Esophagus (tissue), 2 donors: ENCODE measurements around the gene XYLT2. TPM values are rescaled to one million over a fixed set of nuclear protein-coding genes. Genes with fewer than 3 reads are reported as not detected.
"Not testable (repeated sequence)": the region's sequence is repeated elsewhere in the genome, so short reads cannot be mapped to it uniquely, and the experiment has no call there.

ENCODE experiments used
- H3K27ac ChIP-seq, 2 donors: one replicate each; pipeline ENCODE4 v1.5.1; 2013; ENCODE audit warnings: low read depth in 2 of 2, mild to moderate bottlenecking in 2 of 2, inconsistent platforms in 1 of 2, low read length in 1 of 2, moderate library complexity in 1 of 2
- H3K27me3 ChIP-seq, 2 donors: one replicate each; pipeline ENCODE4 v1.6.1; 2013; ENCODE audit warnings: low read length in 2 of 2, control low read depth in 1 of 2, mild to moderate bottlenecking in 1 of 2; ENCODE audit not compliant: insufficient read depth in 2 of 2, control insufficient read depth in 1 of 2
- H3K36me3 ChIP-seq, 2 donors: one replicate each; pipeline ENCODE4 v1.6.1; 2013; ENCODE audit warnings: low read length in 1 of 2; ENCODE audit not compliant: control insufficient read depth in 2 of 2, insufficient read depth in 2 of 2
- H3K4me1 ChIP-seq, 2 donors: one replicate each; pipeline ENCODE4 v1.6.1; 2013; ENCODE audit warnings: low read length in 1 of 2; ENCODE audit not compliant: control insufficient read depth in 2 of 2, insufficient read depth in 2 of 2
- H3K4me3 ChIP-seq, 2 donors: one replicate each; pipeline ENCODE4 v1.5.1; 2013; ENCODE audit warnings: low read length in 2 of 2, mild to moderate bottlenecking in 2 of 2, low read depth in 1 of 2, moderate library complexity in 1 of 2
- H3K9me3 ChIP-seq, 2 donors: one replicate each; pipeline ENCODE4 v1.6.1; 2013; ENCODE audit warnings: mild to moderate bottlenecking in 2 of 2, low read depth in 1 of 2, low read length in 1 of 2, moderate library complexity in 1 of 2; ENCODE audit not compliant: control insufficient read depth in 2 of 2, insufficient read depth in 1 of 2
- WGBS, 2 donors: extraction: QIAGEN DNeasy Blood & Tissue Kit; methylation state at CpG; one replicate each; pipeline ENCODE4 v1.1.7; 2013; 5-methylcytosine and 5-hydroxymethylcytosine counted together
- polyA plus RNA-seq, 2 donors: library from polyadenylated mRNA; stranded (reverse); fragments of 200-250 nt; gene quantifications; one replicate each; pipeline ENCODE4 v1.2.3, GENCODE V29; 2013
- donor health status: healthy with polysubstance abuse.
- donor health status: Bipolar disorder and iron deficiency.

The XYLT2 gene
- 10 to 100 TPM in 1 of 2 donors, 1 to 10 TPM in 1; 6.0 to 12.1 TPM for polyA plus RNA-seq

DNA sequence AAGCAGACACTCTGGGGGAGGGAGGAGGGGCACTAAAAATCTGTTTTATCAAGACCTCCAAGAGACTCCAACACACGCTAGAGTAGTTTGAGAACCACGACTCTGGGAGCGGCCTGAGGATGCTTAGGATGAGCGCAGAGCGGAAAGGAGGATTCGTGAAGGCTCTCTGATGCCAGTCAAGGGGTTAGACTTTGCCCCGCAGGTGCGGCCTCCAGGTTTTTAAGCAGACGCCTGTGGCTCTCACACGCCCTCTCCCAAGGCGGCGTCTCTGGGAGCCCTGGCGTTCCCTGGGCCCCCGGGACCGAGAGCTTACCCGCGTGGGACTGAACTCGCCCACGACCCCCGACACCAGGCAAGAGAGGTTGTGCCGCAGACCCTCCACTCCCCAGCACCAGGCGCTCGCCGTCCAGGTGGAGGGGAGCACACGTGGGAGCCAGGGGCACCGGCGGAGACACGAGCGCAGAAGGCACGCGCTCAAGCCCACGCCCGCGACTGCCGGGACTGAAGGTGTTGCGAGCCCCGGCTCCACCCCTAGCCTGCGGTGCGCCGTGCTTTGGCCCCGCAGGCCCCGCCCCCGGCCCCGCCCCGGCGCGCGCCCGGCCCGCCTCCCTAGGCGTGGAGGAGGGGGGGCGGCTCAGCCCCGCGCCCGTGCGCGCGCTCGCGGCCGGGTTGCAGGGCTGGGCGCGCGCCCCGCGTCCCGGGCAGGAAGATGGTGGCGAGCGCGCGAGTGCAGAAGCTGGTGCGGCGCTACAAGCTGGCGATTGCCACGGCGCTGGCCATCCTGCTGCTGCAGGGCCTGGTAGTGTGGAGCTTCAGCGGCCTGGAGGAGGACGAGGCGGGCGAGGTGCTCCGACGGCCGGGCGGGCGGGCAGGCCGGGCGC lies at the start of gene XYLT2:
Gene XYLT2 (plus strand): TSS at position 695 of the 881 bp plus-strand sequence. CDS start 15 bp downstream, at position 710.
- peak within 1 kb of the TSS; percentile 58 to 73 for H3K27ac ChIP-seq
- WGBS, 2 donors = 3% methylated on average over 78 to 87 of the region's 87 CpGs

DNA sequence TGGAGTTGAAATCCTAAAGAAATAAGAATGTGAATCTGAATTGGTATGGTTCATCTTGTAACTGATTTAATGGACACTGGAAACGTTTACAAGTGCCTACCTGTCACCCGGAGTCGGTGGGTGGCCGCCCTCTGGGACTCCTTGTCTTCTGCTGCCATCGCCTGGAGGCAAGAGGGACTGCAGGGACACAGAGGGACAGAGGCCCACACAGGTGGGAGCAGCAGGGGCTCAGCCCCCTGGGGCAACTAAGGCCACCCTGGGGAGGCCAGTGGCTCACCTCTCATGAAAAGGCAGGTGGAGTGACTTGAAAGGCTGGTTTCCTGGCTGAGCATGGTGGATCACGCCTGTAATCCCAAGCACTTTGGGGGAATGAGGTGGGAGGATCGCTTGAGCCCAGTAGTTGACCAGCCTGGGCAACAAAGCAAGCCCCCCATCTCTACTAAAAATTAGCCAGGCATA lies 48.5 kb upstream of the XYLT2 start:
- Histone ChIP-seq H3K27me3 (no peaks in the 10 kb centered on the region), H3K9me3 (no peaks in the 10 kb centered on the region), H3K27ac (no peak overlapping the region), H3K36me3 (no peaks in the 10 kb centered on the region), H3K4me1 (no peaks in the 10 kb centered on the region), H3K4me3 (no peak overlapping the region)
- WGBS, 2 donors = 17 to 21% methylated on average over 7 of the region's 7 CpGs

More for the DNA sequence above, at the start of gene XYLT2:
- Histone ChIP-seq H3K4me3 (peak within 1 kb of the TSS; percentile 69 to 90), H3K4me1 (peaks cover 5 to 9% of the 10 kb centered on the region in 2 donors), H3K27me3 (no peaks in the 10 kb centered on the region), H3K9me3 (no peaks in the 10 kb centered on the region), H3K36me3 (no peaks in the 10 kb centered on the region)

DNA sequence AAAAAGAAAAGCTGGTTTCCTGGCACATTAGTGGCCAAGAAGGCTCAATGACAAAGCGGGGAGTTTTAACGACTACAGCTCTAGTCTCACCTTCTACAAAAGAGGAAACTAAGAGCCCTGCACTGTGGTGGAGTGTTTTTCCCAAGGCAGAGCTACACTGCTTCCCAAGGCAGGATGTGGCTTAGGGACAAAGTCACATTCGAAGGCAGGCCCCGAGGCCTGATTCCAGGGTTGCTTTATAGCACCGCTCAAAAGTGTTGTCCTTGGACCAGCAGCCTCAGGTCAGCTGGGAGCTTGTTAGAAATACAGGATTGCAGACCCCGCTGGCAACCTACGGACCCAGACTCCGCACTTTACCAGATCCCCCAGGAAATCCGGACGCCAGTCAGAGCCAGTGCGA lies 47.9 kb upstream of the XYLT2 start:
- H3K9me3 ChIP-seq = no peaks in the 10 kb centered on the region
- no peaks in the 10 kb centered on the region for H3K27me3 ChIP-seq
- H3K4me1 ChIP-seq = no peaks in the 10 kb centered on the region
- H3K4me3 ChIP-seq = no peak overlapping the region
- H3K36me3 ChIP-seq = no peaks in the 10 kb centered on the region
- WGBS, 2 donors = 73 to 77% methylated on average over 11 of the region's 11 CpGs
- no peak overlapping the region for H3K27ac ChIP-seq

DNA sequence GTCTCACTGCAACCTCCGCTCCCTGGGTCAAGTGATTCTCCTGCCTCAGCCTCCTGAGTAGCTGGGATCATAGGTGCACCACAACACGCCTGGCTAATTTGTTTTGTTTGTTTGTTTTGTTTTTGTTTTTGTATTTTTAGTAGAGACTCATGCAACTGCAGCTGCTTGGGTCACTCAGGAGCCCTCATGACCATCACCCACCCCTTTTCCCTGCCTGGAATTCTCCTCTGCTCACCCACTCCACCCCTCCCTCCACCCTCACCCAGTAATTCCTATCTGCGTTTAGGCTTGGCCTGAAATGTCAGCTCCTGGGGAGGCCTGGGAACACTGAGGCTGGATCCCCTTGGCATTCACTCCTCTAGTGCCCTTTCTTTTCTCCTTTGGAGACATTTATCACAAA lies 46.1 kb upstream of the XYLT2 start:
- H3K4me3 ChIP-seq = no peak overlapping the region
- H3K27ac ChIP-seq = no peak overlapping the region
- no peaks in the 10 kb centered on the region for H3K36me3 ChIP-seq
- H3K27me3 ChIP-seq = no peaks in the 10 kb centered on the region
- peaks cover 0 to under 1% of the 10 kb centered on the region in 2 donors for H3K4me1 ChIP-seq
- 75 to 79% methylated on average over 3 of the region's 3 CpGs for WGBS, 2 donors
- no peaks in the 10 kb centered on the region for H3K9me3 ChIP-seq

DNA sequence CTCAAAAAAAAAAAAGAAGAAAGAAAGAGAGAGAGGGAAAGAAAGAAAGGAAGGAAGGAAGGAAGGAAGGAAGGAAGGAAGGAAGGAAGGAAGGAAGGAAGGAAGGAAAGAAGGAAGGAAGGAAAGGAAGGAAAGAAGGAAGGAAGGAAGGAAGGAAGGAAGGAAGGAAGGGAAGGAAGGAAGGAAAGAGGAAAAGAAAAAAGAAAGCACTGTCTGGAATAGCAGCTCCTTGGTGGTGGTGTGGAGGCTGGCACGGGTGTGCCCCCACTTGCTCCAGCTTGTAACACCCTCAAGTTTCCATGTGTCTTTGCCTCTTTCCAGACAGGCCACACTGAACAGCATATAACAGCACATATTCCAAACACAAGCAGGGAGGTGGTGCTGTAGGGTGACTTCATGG lies 45.1 kb upstream of the XYLT2 start:
- not testable (repeated sequence) for H3K27ac ChIP-seq, H3K4me1 ChIP-seq
- 32 to 58% methylated on average over 1 of the region's 1 CpG for WGBS, 2 donors

DNA sequence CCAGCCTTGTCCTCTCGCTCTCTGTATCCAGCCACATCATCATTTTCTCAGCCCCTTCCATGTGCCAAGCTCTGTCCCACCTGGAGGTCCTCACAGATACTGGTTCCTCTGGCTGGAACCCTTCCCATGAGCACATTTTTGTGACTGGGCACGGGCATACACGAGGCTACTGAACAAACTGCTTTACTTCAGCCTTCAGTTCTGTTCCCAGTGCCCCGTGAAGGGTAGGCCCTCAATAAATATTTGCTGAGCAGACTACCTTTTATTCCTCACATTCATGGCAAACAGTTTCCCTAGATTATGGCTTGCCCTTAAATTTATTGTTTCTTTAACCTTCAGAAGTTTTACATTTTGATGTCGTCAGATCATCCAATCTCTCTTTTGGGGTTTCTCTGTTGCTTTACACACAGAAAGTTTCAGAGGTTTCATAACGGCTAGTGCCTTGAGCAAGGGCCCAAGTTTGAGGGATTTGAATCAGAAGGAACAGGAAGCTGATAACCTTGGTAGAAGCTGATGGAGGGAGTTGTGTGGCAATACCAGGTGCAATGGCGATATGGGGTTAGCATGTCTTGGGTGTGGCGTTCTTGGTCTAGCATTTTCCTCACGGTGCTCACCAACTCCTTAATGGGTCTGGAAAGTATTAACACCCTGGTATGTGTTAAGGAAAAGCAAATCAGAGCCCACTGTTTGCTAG lies 43.9 kb upstream of the XYLT2 start:
- WGBS, 2 donors = 65 to 76% methylated on average over 9 of the region's 9 CpGs

More for the DNA sequence above, 45.1 kb upstream of the XYLT2 start:
- H3K27me3 ChIP-seq, H3K36me3 ChIP-seq, H3K9me3 ChIP-seq, H3K4me3 ChIP-seq: not testable (repeated sequence)

DNA sequence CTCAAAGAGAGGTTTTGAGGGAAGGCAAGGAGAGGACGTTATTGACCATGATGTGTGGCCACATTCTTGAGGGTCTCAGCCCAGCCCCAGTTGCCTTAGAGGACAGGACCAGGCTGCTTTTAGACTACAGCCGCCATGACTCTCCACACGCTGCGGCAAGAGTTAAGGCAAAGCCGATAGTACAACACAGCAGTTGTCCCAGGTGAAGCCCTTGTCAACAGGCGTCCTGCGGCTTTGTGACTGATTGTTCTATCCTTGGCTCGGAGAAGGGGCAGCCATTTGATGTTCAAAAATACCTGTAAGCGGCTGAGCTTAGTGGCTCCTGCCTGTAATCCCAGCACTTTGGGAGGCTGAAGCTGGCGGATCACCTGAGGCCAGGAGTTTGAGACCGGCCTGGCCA lies 42.9 kb upstream of the XYLT2 start:
- WGBS, 2 donors = 90 to 94% methylated on average over 11 of the region's 11 CpGs
- no peaks in the 10 kb centered on the region for H3K36me3 ChIP-seq
- H3K27ac ChIP-seq = no peak overlapping the region
- no peak overlapping the region for H3K4me3 ChIP-seq
- H3K4me1 ChIP-seq = peaks cover 0 to 3% of the 10 kb centered on the region in 2 donors
- H3K9me3 ChIP-seq = no peaks in the 10 kb centered on the region
- no peaks in the 10 kb centered on the region for H3K27me3 ChIP-seq

More for the DNA sequence above, 43.9 kb upstream of the XYLT2 start:
- Histone ChIP-seq H3K27ac (no peak overlapping the region), H3K9me3 (no peaks in the 10 kb centered on the region), H3K4me1 (peaks cover 0 to 3% of the 10 kb centered on the region in 2 donors), H3K27me3 (no peaks in the 10 kb centered on the region), H3K4me3 (no peak overlapping the region), H3K36me3 (no peaks in the 10 kb centered on the region)

- Histone ChIP-seq H3K4me3 (no peak overlapping the region), H3K4me1 (peaks cover 0 to 3% of the 10 kb centered on the region in 2 donors), H3K27ac (no peak overlapping the region), H3K36me3 (no peaks in the 10 kb centered on the region), H3K9me3 (no peaks in the 10 kb centered on the region), H3K27me3 (no peaks in the 10 kb centered on the region)
- WGBS, 2 donors = 77 to 85% methylated on average over 4 of the region's 4 CpGs
These were observed 42.3 kb upstream of the XYLT2 start for GRCh38 chr17:50303596-50303995.

- Histone ChIP-seq H3K27ac (peak overlapping the region in 1 of 2 donors; percentile 47), H3K9me3 (no peaks in the 10 kb centered on the region), H3K4me1 (peaks cover 0 to 3% of the 10 kb centered on the region in 2 donors), H3K36me3 (no peaks in the 10 kb centered on the region), H3K27me3 (no peaks in the 10 kb centered on the region), H3K4me3 (no peak overlapping the region)
- 33 to 36% methylated on average over 7 of the region's 7 CpGs for WGBS, 2 donors
These were observed 41.0 kb upstream of the XYLT2 start for GRCh38 chr17:50304781-50305404.
